HepG2 (cell line): Measurements from ENCODE around the gene AKAP10. TPM values are rescaled to one million over a fixed set of nuclear protein-coding genes. Genes with fewer than 3 reads are reported as not detected.

Experiments used
- DMAP1 ChIP-seq: IDR thresholded peaks from 2 replicates; pipeline ENCODE4 v1.6.1; 2016
- ELF4 ChIP-seq: sonication (generic); formaldehyde crosslinking; IDR thresholded peaks from 2 replicates; pipeline ENCODE4 v1.5.0; 2020; ENCODE audit warnings: missing genetic modification reagents, mild to moderate bottlenecking, moderate library complexity, borderline replicate concordance
- FOXC1 ChIP-seq: sonication (generic); formaldehyde crosslinking; IDR thresholded peaks from 2 replicates; pipeline ENCODE4 v1.8.0; 2022; ENCODE audit warnings: mild to moderate bottlenecking, missing genetic modification reagents, borderline replicate concordance
- HES4 ChIP-seq: sonication (generic); formaldehyde crosslinking; IDR thresholded peaks from 2 replicates; pipeline ENCODE4 v1.9.0; 2021; ENCODE audit warnings: mild to moderate bottlenecking, missing genetic modification reagents, borderline replicate concordance
- KLF12 ChIP-seq: sonication (generic); formaldehyde crosslinking; IDR thresholded peaks from 2 replicates; pipeline ENCODE4 v1.4.0; 2020; ENCODE audit warnings: missing genetic modification reagents, borderline replicate concordance
- KLF9 ChIP-seq: IDR thresholded peaks from 2 replicates; pipeline ENCODE4 v1.6.1; 2016; ENCODE audit warnings: low read depth
- PRDM4 ChIP-seq: sonication (generic); formaldehyde crosslinking; IDR thresholded peaks from 2 replicates; pipeline ENCODE4 v1.9.0; 2021; ENCODE audit warnings: missing genetic modification reagents, borderline replicate concordance
- ZBTB3 ChIP-seq: sonication (generic); formaldehyde crosslinking; IDR thresholded peaks from 2 replicates; pipeline ENCODE4 v1.4.0; 2020; ENCODE audit warnings: low read depth, mild to moderate bottlenecking, moderate library complexity, missing genetic modification reagents, borderline replicate concordance
- ZFYVE20 ChIP-seq: sonication (generic); formaldehyde crosslinking; IDR thresholded peaks from 2 replicates; pipeline ENCODE4 v1.8.0; 2023; ENCODE audit warnings: low read depth, mild to moderate bottlenecking, moderate library complexity, missing genetic modification reagents, borderline replicate concordance
- ZNF224 ChIP-seq: sonication (generic); formaldehyde crosslinking; IDR thresholded peaks from 2 replicates; pipeline ENCODE4 v1.5.0; 2020; ENCODE audit warnings: mild to moderate bottlenecking, missing genetic modification reagents
- ZNF274 ChIP-seq: sonication (generic); formaldehyde crosslinking; IDR thresholded peaks from 2 replicates; pipeline ENCODE4 v1.5.1; 2020; ENCODE audit warnings: mild to moderate bottlenecking, missing genetic modification reagents
- ZNF34 ChIP-seq: sonication (generic); formaldehyde crosslinking; IDR thresholded peaks from 2 replicates; pipeline ENCODE4 v1.4.0; 2020; ENCODE audit warnings: mild to moderate bottlenecking, missing genetic modification reagents, borderline replicate concordance
- ZNF552 ChIP-seq: sonication (generic); formaldehyde crosslinking; IDR thresholded peaks from 2 replicates; pipeline ENCODE4 v1.9.0; 2022; ENCODE audit warnings: missing genetic modification reagents, mild to moderate bottlenecking, borderline replicate concordance
- ZNF580 ChIP-seq: IDR thresholded peaks from 2 replicates; pipeline ENCODE4 v1.6.1; 2016; ENCODE audit warnings: low read depth, borderline replicate concordance
- ZNF607 ChIP-seq: sonication (generic); formaldehyde crosslinking; IDR thresholded peaks from 2 replicates; pipeline ENCODE4 v1.5.1; 2020; ENCODE audit warnings: missing genetic modification reagents, mild to moderate bottlenecking, borderline replicate concordance
- ZNF644 ChIP-seq: IDR thresholded peaks from 2 replicates; pipeline ENCODE4 v1.6.1; 2016; ENCODE audit warnings: low read depth
- polyA plus RNA-seq, 8 experiments: library from polyadenylated mRNA; depleted of rRNA in 3 of 8; stranded (reverse) in 7 of 8; unstranded in 1 of 8; fragments of >200 nt; fragmentation: Illumina TruSeq in 4 of 8; extraction: Trizol in 4 of 8; gene quantifications; 2 replicates each; pipeline versions ENCODE4 v1.2.1 to v1.2.3, GENCODE V29; 2011 to 2016; ENCODE audit warnings: low read depth in 4 of 8, missing spikeins in 1 of 8, mixed read lengths in 1 of 8; ENCODE audit not compliant: insufficient read depth in 1 of 8
- total RNA-seq, 5 experiments: library from RNA; depleted of rRNA; stranded (reverse); fragments of >200 nt; fragmentation: Illumina TruSeq; extraction: Trizol; gene quantifications; 2 replicates each; pipeline ENCODE4 v1.2.3, GENCODE V29; 2016; ENCODE audit warnings: low read depth in 1 of 5
- TF ChIP-seq, protein P1 (sequence below): IDR thresholded peaks from 2 replicates; pipeline ENCODE4 v1.6.1; 2016; ENCODE audit warnings: low read depth, control low read depth
- TF ChIP-seq, protein P2 (sequence below): IDR thresholded peaks from 2 replicates; pipeline ENCODE4 v1.6.1; 2016; ENCODE audit warnings: low read depth
- TF ChIP-seq, protein P3 (sequence below): sonication (generic); formaldehyde crosslinking; IDR thresholded peaks from 2 replicates; pipeline ENCODE4 v1.4.0; 2020; ENCODE audit warnings: mild to moderate bottlenecking, low read depth, missing genetic modification reagents

AKAP10 gene
- total and polyA plus RNA-seq, 2 of the 13 experiments (the other 11 are each of a cell fraction or from before 2014, with no cell fraction given): 17.6 to 21.7 TPM

DNA sequence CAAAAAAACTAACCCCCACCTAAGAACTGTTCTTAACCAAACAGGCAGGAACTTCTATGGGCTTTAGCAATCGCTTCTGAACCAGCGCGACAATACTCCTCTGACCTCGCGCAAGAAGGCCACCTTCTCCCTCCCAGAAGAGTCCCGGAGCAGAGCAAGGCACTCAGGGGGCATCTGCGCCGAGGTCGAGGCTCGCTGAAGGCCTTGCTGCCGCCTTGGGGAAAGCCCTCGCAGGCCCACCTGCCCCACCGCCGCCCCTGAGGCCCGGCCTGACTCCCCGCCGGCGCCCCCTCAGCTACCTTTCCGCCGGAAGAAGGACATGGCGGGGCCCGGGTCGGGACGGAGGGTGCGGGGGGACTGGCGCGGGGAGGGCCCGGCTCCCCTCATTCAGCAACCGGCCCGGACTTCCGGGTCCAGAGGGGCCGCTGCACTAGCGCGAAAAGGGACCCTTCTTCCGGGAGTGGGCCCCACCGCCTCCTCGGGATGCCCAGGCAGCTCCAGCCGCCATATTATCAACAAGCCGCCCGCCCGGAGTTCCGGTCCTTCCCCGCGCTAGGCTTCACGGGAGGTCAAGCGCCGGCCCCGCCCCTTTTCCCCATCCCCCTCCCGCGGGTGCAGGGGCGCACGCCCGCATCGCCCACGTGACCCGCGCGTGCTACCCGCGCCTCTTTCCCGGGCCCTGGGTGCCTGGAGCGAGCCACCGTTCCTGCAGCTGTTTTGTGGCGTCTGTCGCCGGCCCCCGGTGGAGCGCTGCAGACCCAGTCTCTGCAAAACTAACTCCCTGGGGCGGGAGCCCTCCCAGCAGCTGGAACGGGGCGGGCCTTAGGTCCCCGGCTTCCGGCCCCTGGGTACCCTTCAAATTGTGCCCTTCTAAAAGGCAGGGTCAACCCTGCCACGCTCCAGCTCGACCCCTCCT is at the start of gene AKAP10 (continued):
- TF ChIP-seq, protein P1, sequence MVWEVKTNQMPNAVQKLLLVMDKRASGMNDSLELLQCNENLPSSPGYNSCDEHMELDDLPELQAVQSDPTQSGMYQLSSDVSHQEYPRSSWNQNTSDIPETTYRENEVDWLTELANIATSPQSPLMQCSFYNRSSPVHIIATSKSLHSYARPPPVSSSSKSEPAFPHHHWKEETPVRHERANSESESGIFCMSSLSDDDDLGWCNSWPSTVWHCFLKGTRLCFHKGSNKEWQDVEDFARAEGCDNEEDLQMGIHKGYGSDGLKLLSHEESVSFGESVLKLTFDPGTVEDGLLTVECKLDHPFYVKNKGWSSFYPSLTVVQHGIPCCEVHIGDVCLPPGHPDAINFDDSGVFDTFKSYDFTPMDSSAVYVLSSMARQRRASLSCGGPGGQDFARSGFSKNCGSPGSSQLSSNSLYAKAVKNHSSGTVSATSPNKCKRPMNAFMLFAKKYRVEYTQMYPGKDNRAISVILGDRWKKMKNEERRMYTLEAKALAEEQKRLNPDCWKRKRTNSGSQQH (CRISPR knock-in tag): peak; percentile 28; the same call in 1 of the 2 replicates
- TF ChIP-seq ZNF644 (CRISPR knock-in tag) (no peak), ZBTB3 (CRISPR knock-in tag) (peak; percentile 87; the same call in 1 of the 2 replicates), DMAP1 (CRISPR knock-in tag) (peak; percentile 90), ZNF607 (CRISPR knock-in tag) (peak; percentile 91), ZNF34 (peak; percentile 88), ELF4 (peak; percentile 46; the same call in 1 of the 2 replicates), KLF9 (CRISPR knock-in tag) (no peak), ZNF274 (CRISPR knock-in tag) (peak; percentile 95), ZNF224 (CRISPR knock-in tag) (peak; percentile 97), ZNF552 (CRISPR knock-in tag) (peak; percentile 76), HES4 (CRISPR knock-in tag) (peak; percentile 72; the same call in 1 of the 2 replicates), ZFYVE20 (CRISPR knock-in tag) (no peak), KLF12 (peak; percentile 82), FOXC1 (CRISPR knock-in tag) (peak; percentile 90), ZNF580 (CRISPR knock-in tag) (peak; percentile 92; the same call in 1 of the 2 replicates), PRDM4 (no peak)
- TF ChIP-seq, protein P2, sequence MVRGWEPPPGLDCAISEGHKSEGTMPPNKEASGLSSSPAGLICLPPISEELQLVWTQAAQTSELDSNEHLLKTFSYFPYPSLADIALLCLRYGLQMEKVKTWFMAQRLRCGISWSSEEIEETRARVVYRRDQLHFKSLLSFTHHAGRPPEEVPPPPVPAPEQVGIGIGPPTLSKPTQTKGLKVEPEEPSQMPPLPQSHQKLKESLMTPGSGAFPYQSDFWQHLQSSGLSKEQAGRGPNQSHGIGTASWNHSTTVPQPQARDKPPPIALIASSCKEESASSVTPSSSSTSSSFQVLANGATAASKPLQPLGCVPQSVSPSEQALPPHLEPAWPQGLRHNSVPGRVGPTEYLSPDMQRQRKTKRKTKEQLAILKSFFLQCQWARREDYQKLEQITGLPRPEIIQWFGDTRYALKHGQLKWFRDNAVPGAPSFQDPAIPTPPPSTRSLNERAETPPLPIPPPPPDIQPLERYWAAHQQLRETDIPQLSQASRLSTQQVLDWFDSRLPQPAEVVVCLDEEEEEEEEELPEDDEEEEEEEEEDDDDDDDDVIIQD: no peak
- TF ChIP-seq, protein P3, sequence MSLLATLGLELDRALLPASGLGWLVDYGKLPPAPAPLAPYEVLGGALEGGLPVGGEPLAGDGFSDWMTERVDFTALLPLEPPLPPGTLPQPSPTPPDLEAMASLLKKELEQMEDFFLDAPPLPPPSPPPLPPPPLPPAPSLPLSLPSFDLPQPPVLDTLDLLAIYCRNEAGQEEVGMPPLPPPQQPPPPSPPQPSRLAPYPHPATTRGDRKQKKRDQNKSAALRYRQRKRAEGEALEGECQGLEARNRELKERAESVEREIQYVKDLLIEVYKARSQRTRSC (CRISPR knock-in tag): peak; percentile 76; the same call in 1 of the 2 replicates
